DND-41 (cell line): ENCODE data around the gene COL4A5.

Source experiments
- ATAC-seq: fragments of 200-7000 bp; cut with Tn5 transposase; 3 replicates; pipeline ENCODE4 v1.9.1; 2021; ENCODE audit warnings: low read depth; ENCODE audit not compliant: insufficient read depth
- DNase-seq: peaks from one replicate; pipeline ENCODE4 v3.0.0-alpha.2; 2020
- H2AFZ ChIP-seq: 2 replicates; pipeline ENCODE4 v1.6.0; 2012; ENCODE audit warnings: low read depth, low read length
- H3K27ac ChIP-seq: 2 replicates; pipeline ENCODE4 v1.5.1; 2012; ENCODE audit warnings: low read length, inconsistent platforms
- H3K27me3 ChIP-seq: fragments of 200-600 bp; sonication (generic); 2 replicates; pipeline ENCODE4 v1.6.0; 2012; ENCODE audit warnings: low read length, mild to moderate bottlenecking, inconsistent platforms; ENCODE audit not compliant: insufficient read depth, poor library complexity
- H3K36me3 ChIP-seq: 2 replicates; pipeline ENCODE4 v1.5.1; 2012; ENCODE audit warnings: low read length, inconsistent platforms; ENCODE audit not compliant: insufficient read depth
- H3K4me1 ChIP-seq: 2 replicates; pipeline ENCODE4 v1.5.1; 2012; ENCODE audit warnings: mild to moderate bottlenecking, low read length; ENCODE audit not compliant: insufficient read depth
- H3K4me2 ChIP-seq: 2 replicates; pipeline ENCODE4 v1.6.0; 2012; ENCODE audit warnings: mild to moderate bottlenecking, moderate library complexity, low read length, inconsistent platforms; ENCODE audit not compliant: insufficient read depth
- H3K4me3 ChIP-seq, 2 experiments: fragments of 200-600 bp in 1 of 2; shearing (Covaris generic) in 1 of 2; 2 replicates each; pipeline ENCODE4 v1.5.1; 2012 to 2016; ENCODE audit warnings: inconsistent platforms in 2 of 2, low read length in 2 of 2, mild to moderate bottlenecking in 2 of 2, low read depth in 1 of 2, moderate library complexity in 1 of 2
- H3K79me2 ChIP-seq: 2 replicates; pipeline ENCODE4 v1.6.0; 2012; ENCODE audit warnings: low read length, inconsistent platforms; ENCODE audit not compliant: insufficient read depth
- H3K9ac ChIP-seq: 2 replicates; pipeline ENCODE4 v1.6.0; 2012; ENCODE audit warnings: low read depth, mild to moderate bottlenecking, inconsistent platforms, low read length, moderate library complexity
- H3K9me3 ChIP-seq: 2 replicates; pipeline ENCODE4 v1.5.1; 2012; ENCODE audit warnings: low read length, moderate library complexity, mild to moderate bottlenecking, inconsistent platforms; ENCODE audit not compliant: insufficient read depth, severe bottlenecking
- H4K20me1 ChIP-seq: 2 replicates; pipeline ENCODE4 v1.6.0; 2012; ENCODE audit warnings: low read length; ENCODE audit not compliant: insufficient read depth
- CTCF ChIP-seq: IDR thresholded peaks from 2 replicates; pipeline ENCODE4 v1.5.1; 2012; ENCODE audit warnings: borderline replicate concordance, low read length, moderate library complexity, mild to moderate bottlenecking; ENCODE audit not compliant: poor library complexity, severe bottlenecking; ENCODE audit errors: extremely low read depth
- EZH2 ChIP-seq: IDR thresholded peaks from 3 replicates; pipeline ENCODE4 v1.6.1; 2012; ENCODE audit warnings: borderline replicate concordance, low read depth, mild to moderate bottlenecking, moderate library complexity, low read length, inconsistent platforms; ENCODE audit not compliant: severe bottlenecking

Gene COL4A5

GRCh38 chrX:108494406-108495090 lies 54.9 kb downstream of the COL4A5 start:
- Histone ChIP-seq H3K4me1 (no peaks in the 10 kb centered on the region), H3K36me3 (no peaks in the 10 kb centered on the region), H3K4me2 (no peak overlapping the region), H3K4me3 (no peak overlapping the region), H3K9me3 (no peaks in the 10 kb centered on the region), H3K27me3 (no peaks in the 10 kb centered on the region), H4K20me1 (no peaks in the 10 kb centered on the region), H2AFZ (no peak overlapping the region), H3K27ac (no peak overlapping the region), H3K79me2 (no peaks in the 10 kb centered on the region), H3K9ac (no peak overlapping the region)
- no peak for TF ChIP-seq EZH2
- TF ChIP-seq CTCF: no peak
- ATAC-seq (no peak), DNase-seq (no peak)

GRCh38 chrX:108511721-108512120 lies 72.1 kb downstream of the COL4A5 start:
- no peaks in the 10 kb centered on the region for H3K79me2 ChIP-seq
- no peaks in the 10 kb centered on the region for H3K4me1 ChIP-seq
- TF ChIP-seq EZH2: no peak
- TF ChIP-seq CTCF: no peak
- no peaks in the 10 kb centered on the region for H4K20me1 ChIP-seq
- ATAC-seq (no peak), DNase-seq (no peak)
- no peaks in the 10 kb centered on the region for H3K36me3 ChIP-seq
- H3K4me2 ChIP-seq: no peak overlapping the region
- H3K9me3 ChIP-seq: no peaks in the 10 kb centered on the region
- H3K27ac ChIP-seq: no peak overlapping the region
- H3K27me3 ChIP-seq: no peaks in the 10 kb centered on the region
- H3K4me3 ChIP-seq: no peak overlapping the region
- no peak overlapping the region for H2AFZ ChIP-seq
- H3K9ac ChIP-seq: no peak overlapping the region

- Histone ChIP-seq H3K27ac (no peak overlapping the region), H3K9ac (no peak overlapping the region), H3K79me2 (no peaks in the 10 kb centered on the region), H3K9me3 (no peaks in the 10 kb centered on the region), H3K27me3 (no peaks in the 10 kb centered on the region), H3K4me2 (no peak overlapping the region), H4K20me1 (no peaks in the 10 kb centered on the region), H3K4me3 (no peak overlapping the region), H3K4me1 (no peaks in the 10 kb centered on the region), H3K36me3 (no peaks in the 10 kb centered on the region), H2AFZ (no peak overlapping the region)
- DNase-seq (no peak), ATAC-seq (no peak)
- no peak for TF ChIP-seq EZH2
- TF ChIP-seq CTCF: no peak
Measured at GRCh38 chrX:108516184-108516583, 76.5 kb downstream of the COL4A5 start.
